GM23338 (cell line): ENCODE measurements around the gene RO60. TPM values are rescaled to one million over a fixed set of nuclear protein-coding genes. Genes with fewer than 3 reads are reported as not detected.

ENCODE experiments used
- ATAC-seq: fragments of 200-7000 bp; cut with Tn5 transposase; 3 replicates; pipeline ENCODE4 v1.9.1; 2020
- DNase-seq: peaks from one replicate; pipeline ENCODE4 v3.0.0-alpha.2; 2015; ENCODE audit warnings: low spot score
- H2AFZ ChIP-seq: fragments of 200-600 bp; sonication (generic); 2 replicates; pipeline ENCODE4 v1.8.0; 2016; ENCODE audit warnings: antibody characterized with exemption, mild to moderate bottlenecking, moderate library complexity
- H3F3A ChIP-seq: fragments of 200-600 bp; sonication (generic); replicated peaks from 2 replicates; pipeline ENCODE4 v1.8.0; 2017; ENCODE audit warnings: antibody characterized with exemption, mixed run types, low read depth
- H3K27ac ChIP-seq: fragments of 200-600 bp; sonication (generic); 2 replicates; pipeline ENCODE4 v1.6.1; 2016; ENCODE audit warnings: low read depth
- H3K27me3 ChIP-seq: fragments of 200-600 bp; sonication (generic); 2 replicates; pipeline ENCODE4 v1.8.0; 2016; ENCODE audit warnings: mild to moderate bottlenecking, mixed run types, moderate library complexity; ENCODE audit not compliant: insufficient read depth
- H3K36me3 ChIP-seq: fragments of 200-600 bp; sonication (generic); 2 replicates; pipeline ENCODE4 v1.8.0; 2016; ENCODE audit warnings: mild to moderate bottlenecking; ENCODE audit not compliant: insufficient read depth
- H3K4me1 ChIP-seq: fragments of 200-600 bp; sonication (generic); 2 replicates; pipeline ENCODE4 v1.8.0; 2016; ENCODE audit warnings: mild to moderate bottlenecking, moderate library complexity; ENCODE audit not compliant: insufficient read depth
- H3K4me2 ChIP-seq: fragments of 200-600 bp; sonication (generic); 2 replicates; pipeline ENCODE4 v1.7.1; 2017; ENCODE audit warnings: mixed run types
- H3K4me3 ChIP-seq: fragments of 200-600 bp; sonication (generic); 2 replicates; pipeline ENCODE4 v1.6.1; 2016; ENCODE audit warnings: mixed run types
- H3K79me2 ChIP-seq: fragments of 200-600 bp; sonication (generic); replicated peaks from 2 replicates; pipeline ENCODE4 v1.8.0; 2017; ENCODE audit warnings: mild to moderate bottlenecking; ENCODE audit not compliant: insufficient read depth
- H3K9me2 ChIP-seq: fragments of 200-600 bp; sonication (generic); 2 replicates; pipeline ENCODE4 v1.8.0; 2017; ENCODE audit not compliant: insufficient read depth
- H4K20me1 ChIP-seq: fragments of 200-600 bp; sonication (generic); replicated peaks from 2 replicates; pipeline ENCODE4 v1.8.0; 2017; ENCODE audit warnings: mild to moderate bottlenecking; ENCODE audit not compliant: insufficient read depth
- H3K27ac Mint-ChIP-seq: 2 replicates; pipeline ENCODE4 v1.8.0; 2020; ENCODE audit warnings: inconsistent platforms, mild to moderate bottlenecking, moderate library complexity, mixed read lengths
- H3K27me3 Mint-ChIP-seq: 3 replicates; pipeline ENCODE4 v1.8.0; 2022; ENCODE audit warnings: low read depth, mild to moderate bottlenecking, moderate library complexity, mixed read lengths, inconsistent platforms; ENCODE audit not compliant: insufficient read depth, poor library complexity
- H3K36me3 Mint-ChIP-seq: 3 replicates; pipeline ENCODE4 v1.8.0; 2021; ENCODE audit warnings: low read depth, mild to moderate bottlenecking, inconsistent platforms, moderate library complexity, mixed read lengths
- H3K4me1 Mint-ChIP-seq: 3 replicates; pipeline ENCODE4 v1.8.0; 2020; ENCODE audit warnings: mild to moderate bottlenecking, inconsistent platforms, mixed read lengths
- H3K4me3 Mint-ChIP-seq: 3 replicates; pipeline ENCODE4 v1.8.0; 2021; ENCODE audit warnings: moderate library complexity, mild to moderate bottlenecking, inconsistent platforms, mixed read lengths
- H3K9me3 Mint-ChIP-seq: 3 replicates; pipeline ENCODE4 v1.8.0; 2020; ENCODE audit warnings: moderate library complexity, mild to moderate bottlenecking, inconsistent platforms, mixed read lengths
- CREB1 ChIP-seq: fragments of 250-450 bp; sonication (Bioruptor Pico); IDR thresholded peaks from 2 replicates; pipeline ENCODE4 v1.5.0; 2020; ENCODE audit warnings: low read depth, mild to moderate bottlenecking, moderate library complexity
- EZH2 ChIP-seq: fragments of 200-600 bp; sonication (generic); IDR thresholded peaks from one replicate; pipeline ENCODE4 v1.8.0; 2017; ENCODE audit warnings: antibody characterized with exemption, mild to moderate bottlenecking, low read depth; ENCODE audit not compliant: unreplicated experiment
- EZH2phosphoT487 ChIP-seq: fragments of 200-600 bp; sonication (generic); IDR thresholded peaks from one replicate; pipeline ENCODE4 v1.8.1; 2018; ENCODE audit warnings: antibody characterized with exemption; ENCODE audit not compliant: unreplicated experiment
- JUNB ChIP-seq: IDR thresholded peaks from one replicate; pipeline ENCODE4 v1.6.1; 2016; ENCODE audit warnings: antibody characterized with exemption; ENCODE audit not compliant: unreplicated experiment
- NANOG ChIP-seq: IDR thresholded peaks from 2 replicates; pipeline ENCODE4 v1.6.1; 2016; ENCODE audit warnings: antibody characterized with exemption, borderline replicate concordance
- POLR2AphosphoS5 ChIP-seq: IDR thresholded peaks from 2 replicates; pipeline ENCODE4 v1.6.1; 2016; ENCODE audit warnings: antibody characterized with exemption, low read depth
- STAT1 ChIP-seq: IDR thresholded peaks from one replicate; pipeline ENCODE4 v1.6.1; 2016; ENCODE audit warnings: antibody characterized with exemption; ENCODE audit not compliant: unreplicated experiment
- ZNF114 ChIP-seq: fragments of 250-450 bp; sonication (Bioruptor Pico); IDR thresholded peaks from 2 replicates; pipeline ENCODE4 v1.5.0; 2020; ENCODE audit warnings: mild to moderate bottlenecking, moderate library complexity
- ZNF331 ChIP-seq: fragments of 250-450 bp; sonication (Bioruptor Pico); IDR thresholded peaks from 2 replicates; pipeline ENCODE4 v1.5.0; 2020; ENCODE audit warnings: low read depth, mild to moderate bottlenecking, moderate library complexity
- polyA plus RNA-seq: library from polyadenylated mRNA; unstranded; fragments of >200 nt; fragmentation: Nextera tagmentation; extraction: Ambion mirVana; gene quantifications from 2 replicates; pipeline ENCODE4 v1.2.1, GENCODE V29; 2016
- total RNA-seq: library from RNA; depleted of rRNA; stranded (reverse); fragments of >200 nt; shearing (Covaris generic); gene quantifications from 2 replicates; pipeline ENCODE4 v1.2.3, GENCODE V29; 2014
- TF ChIP-seq, protein P1 (sequence below), 2 experiments: fragments of 200-600 bp in 1 of 2; sonication (generic) in 1 of 2; conservative IDR thresholded peaks; 2 replicates each; pipeline versions ENCODE4 v1.5.1 to v1.6.1; 2016 to 2017; ENCODE audit warnings: antibody characterized with exemption in 2 of 2, low read depth in 2 of 2, mild to moderate bottlenecking in 2 of 2, moderate library complexity in 1 of 2
- TF ChIP-seq, protein P2 (sequence below): IDR thresholded peaks from 2 replicates; pipeline ENCODE4 v1.6.1; 2016; ENCODE audit warnings: antibody characterized with exemption
- TF ChIP-seq, protein P3 (sequence below): IDR thresholded peaks from one replicate; pipeline ENCODE4 v1.6.1; 2018; ENCODE audit warnings: antibody characterized with exemption; ENCODE audit not compliant: unreplicated experiment

The RO60 gene
- total and polyA plus RNA-seq, 2 experiments from 2014 or later, result 103 to 130 TPM

GRCh38 chr1:193062698-193063463, 3.5 kb downstream of the RO60 start:
- no peak for DNase-seq

DNA sequence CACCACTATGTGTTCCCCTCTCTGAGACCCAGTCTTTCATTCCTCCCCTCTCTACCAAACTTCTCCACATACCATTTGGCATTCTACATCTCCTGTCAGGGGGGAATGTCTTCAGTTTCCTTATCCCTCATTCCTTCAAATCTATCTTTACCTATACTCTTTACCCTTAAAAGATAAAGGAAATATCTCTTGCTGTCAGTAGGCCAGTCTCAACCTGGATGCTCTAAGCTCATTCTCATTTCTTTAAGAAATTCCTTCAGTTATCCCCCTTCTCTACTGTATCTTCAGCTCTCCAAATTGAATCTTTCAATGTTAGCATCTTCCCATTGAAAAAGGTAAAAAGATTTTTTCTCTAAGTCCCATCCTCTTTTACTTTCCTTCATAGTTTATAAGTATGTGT, 6.5 kb downstream of the RO60 start:
- H3K27me3 Mint-ChIP-seq, result no peaks in the 10 kb centered on the region
- no peak; the same call in 2 of the 3 replicates for ATAC-seq
- H3K4me3 Mint-ChIP-seq, result no peak overlapping the region
- Histone ChIP-seq H3K27ac (no peak overlapping the region), H3F3A (no peaks in the 10 kb centered on the region), H4K20me1 (peaks cover 30% of the 10 kb centered on the region; the same call in 1 of the 2 replicates), H3K36me3 (no peaks in the 10 kb centered on the region), H2AFZ (no peak overlapping the region), H3K4me3 (no peak overlapping the region), H3K4me2 (no peak overlapping the region), H3K9me2 (no peaks in the 10 kb centered on the region), H3K27me3 (no peaks in the 10 kb centered on the region), H3K79me2 (peaks cover 86% of the 10 kb centered on the region), H3K4me1 (peaks cover 18% of the 10 kb centered on the region; the same call in 1 of the 2 replicates)
- peaks cover 22% of the 10 kb centered on the region for H3K4me1 Mint-ChIP-seq
- no peak overlapping the region for H3K27ac Mint-ChIP-seq
- H3K36me3 Mint-ChIP-seq, result peaks cover 8% of the 10 kb centered on the region; the same call in 2 of the 3 replicates
- no peak for DNase-seq
- H3K9me3 Mint-ChIP-seq, result no peaks in the 10 kb centered on the region
- TF ChIP-seq, protein P1, sequence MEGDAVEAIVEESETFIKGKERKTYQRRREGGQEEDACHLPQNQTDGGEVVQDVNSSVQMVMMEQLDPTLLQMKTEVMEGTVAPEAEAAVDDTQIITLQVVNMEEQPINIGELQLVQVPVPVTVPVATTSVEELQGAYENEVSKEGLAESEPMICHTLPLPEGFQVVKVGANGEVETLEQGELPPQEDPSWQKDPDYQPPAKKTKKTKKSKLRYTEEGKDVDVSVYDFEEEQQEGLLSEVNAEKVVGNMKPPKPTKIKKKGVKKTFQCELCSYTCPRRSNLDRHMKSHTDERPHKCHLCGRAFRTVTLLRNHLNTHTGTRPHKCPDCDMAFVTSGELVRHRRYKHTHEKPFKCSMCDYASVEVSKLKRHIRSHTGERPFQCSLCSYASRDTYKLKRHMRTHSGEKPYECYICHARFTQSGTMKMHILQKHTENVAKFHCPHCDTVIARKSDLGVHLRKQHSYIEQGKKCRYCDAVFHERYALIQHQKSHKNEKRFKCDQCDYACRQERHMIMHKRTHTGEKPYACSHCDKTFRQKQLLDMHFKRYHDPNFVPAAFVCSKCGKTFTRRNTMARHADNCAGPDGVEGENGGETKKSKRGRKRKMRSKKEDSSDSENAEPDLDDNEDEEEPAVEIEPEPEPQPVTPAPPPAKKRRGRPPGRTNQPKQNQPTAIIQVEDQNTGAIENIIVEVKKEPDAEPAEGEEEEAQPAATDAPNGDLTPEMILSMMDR (conservative IDR thresholded peaks at IDR 0.05; ENCODE audit: low read depth in 2 of 2), result no peak
- no peak for TF ChIP-seq NANOG
- TF ChIP-seq CREB1, result no peak
- no peak for TF ChIP-seq POLR2AphosphoS5
- no peak for TF ChIP-seq ZNF331 (CRISPR knock-in tag)
- TF ChIP-seq, protein P2, sequence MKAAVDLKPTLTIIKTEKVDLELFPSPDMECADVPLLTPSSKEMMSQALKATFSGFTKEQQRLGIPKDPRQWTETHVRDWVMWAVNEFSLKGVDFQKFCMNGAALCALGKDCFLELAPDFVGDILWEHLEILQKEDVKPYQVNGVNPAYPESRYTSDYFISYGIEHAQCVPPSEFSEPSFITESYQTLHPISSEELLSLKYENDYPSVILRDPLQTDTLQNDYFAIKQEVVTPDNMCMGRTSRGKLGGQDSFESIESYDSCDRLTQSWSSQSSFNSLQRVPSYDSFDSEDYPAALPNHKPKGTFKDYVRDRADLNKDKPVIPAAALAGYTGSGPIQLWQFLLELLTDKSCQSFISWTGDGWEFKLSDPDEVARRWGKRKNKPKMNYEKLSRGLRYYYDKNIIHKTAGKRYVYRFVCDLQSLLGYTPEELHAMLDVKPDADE, result no peak
- TF ChIP-seq EZH2phosphoT487, result no peak
- no peak for TF ChIP-seq JUNB
- TF ChIP-seq EZH2, result no peak
- no peak for TF ChIP-seq ZNF114 (CRISPR knock-in tag)
- no peak for TF ChIP-seq STAT1
- TF ChIP-seq, protein P3, sequence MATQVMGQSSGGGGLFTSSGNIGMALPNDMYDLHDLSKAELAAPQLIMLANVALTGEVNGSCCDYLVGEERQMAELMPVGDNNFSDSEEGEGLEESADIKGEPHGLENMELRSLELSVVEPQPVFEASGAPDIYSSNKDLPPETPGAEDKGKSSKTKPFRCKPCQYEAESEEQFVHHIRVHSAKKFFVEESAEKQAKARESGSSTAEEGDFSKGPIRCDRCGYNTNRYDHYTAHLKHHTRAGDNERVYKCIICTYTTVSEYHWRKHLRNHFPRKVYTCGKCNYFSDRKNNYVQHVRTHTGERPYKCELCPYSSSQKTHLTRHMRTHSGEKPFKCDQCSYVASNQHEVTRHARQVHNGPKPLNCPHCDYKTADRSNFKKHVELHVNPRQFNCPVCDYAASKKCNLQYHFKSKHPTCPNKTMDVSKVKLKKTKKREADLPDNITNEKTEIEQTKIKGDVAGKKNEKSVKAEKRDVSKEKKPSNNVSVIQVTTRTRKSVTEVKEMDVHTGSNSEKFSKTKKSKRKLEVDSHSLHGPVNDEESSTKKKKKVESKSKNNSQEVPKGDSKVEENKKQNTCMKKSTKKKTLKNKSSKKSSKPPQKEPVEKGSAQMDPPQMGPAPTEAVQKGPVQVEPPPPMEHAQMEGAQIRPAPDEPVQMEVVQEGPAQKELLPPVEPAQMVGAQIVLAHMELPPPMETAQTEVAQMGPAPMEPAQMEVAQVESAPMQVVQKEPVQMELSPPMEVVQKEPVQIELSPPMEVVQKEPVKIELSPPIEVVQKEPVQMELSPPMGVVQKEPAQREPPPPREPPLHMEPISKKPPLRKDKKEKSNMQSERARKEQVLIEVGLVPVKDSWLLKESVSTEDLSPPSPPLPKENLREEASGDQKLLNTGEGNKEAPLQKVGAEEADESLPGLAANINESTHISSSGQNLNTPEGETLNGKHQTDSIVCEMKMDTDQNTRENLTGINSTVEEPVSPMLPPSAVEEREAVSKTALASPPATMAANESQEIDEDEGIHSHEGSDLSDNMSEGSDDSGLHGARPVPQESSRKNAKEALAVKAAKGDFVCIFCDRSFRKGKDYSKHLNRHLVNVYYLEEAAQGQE, result no peak

More at GRCh38 chr1:193062698-193063463, 3.5 kb downstream of the RO60 start:
- Histone ChIP-seq H3K4me3 (no peak overlapping the region), H3K79me2 (peaks cover 87% of the 10 kb centered on the region), H4K20me1 (0 out of 2 replicates have a peak, but pooled peaks cover 20% of the 10 kb centered on the region), H3K27me3 (no peaks in the 10 kb centered on the region), H3K36me3 (no peaks in the 10 kb centered on the region), H3K27ac (no peak overlapping the region), H3K4me1 (peaks cover 23% of the 10 kb centered on the region), H3K4me2 (no peak overlapping the region), H3F3A (no peaks in the 10 kb centered on the region), H3K9me2 (no peaks in the 10 kb centered on the region), H2AFZ (no peak overlapping the region)
- Mint-ChIP-seq H3K27me3 (peaks cover 12% of the 10 kb centered on the region), H3K4me3 (no peak overlapping the region), H3K9me3 (no peaks in the 10 kb centered on the region; the same call in 2 of the 3 replicates), H3K4me1 (peaks cover 24% of the 10 kb centered on the region), H3K36me3 (peaks cover 8% of the 10 kb centered on the region; the same call in 2 of the 3 replicates), H3K27ac (no peak overlapping the region)
- no peak for ATAC-seq
- no peak for TF ChIP-seq ZNF331 (CRISPR knock-in tag)
